Thyroid gland (tissue), 4 donors: Measurements from ENCODE around the gene PGLYRP3. TPM values are rescaled to one million over a fixed set of nuclear protein-coding genes. Genes with fewer than 3 reads are reported as not detected.

Source experiments
- DNase-seq, 2 donors: peaks; one replicate each; pipeline ENCODE4 v3.0.0-alpha.2; 2019
- H3K27ac ChIP-seq, 3 donors: fragments of 200-600 bp; sonication (generic); 1 replicate in 2 of 3; 2 replicates in 1 of 3; pipeline ENCODE4 v1.5.1; 2016 to 2019; ENCODE audit warnings: mild to moderate bottlenecking in 1 of 3, moderate library complexity in 1 of 3
- H3K27me3 ChIP-seq: fragments of 200-600 bp; sonication (generic); one replicate; pipeline ENCODE4 v1.5.1; 2019
- H3K36me3 ChIP-seq, 2 donors: fragments of 200-600 bp; sonication (generic); one replicate each; pipeline ENCODE4 v1.5.1; 2016 to 2019
- H3K4me1 ChIP-seq, 2 donors: fragments of 200-600 bp; sonication (generic); one replicate each; pipeline ENCODE4 v1.5.1; 2017 to 2019
- H3K4me3 ChIP-seq, 3 donors: fragments of 200-600 bp; sonication (generic); replicated peaks in 1 of 3; 1 replicate in 2 of 3; 2 replicates in 1 of 3; pipeline ENCODE4 v1.5.1; 2016; ENCODE audit warnings: mild to moderate bottlenecking in 1 of 3
- H3K9me3 ChIP-seq: fragments of 200-600 bp; sonication (generic); one replicate; pipeline ENCODE4 v1.5.1; 2017
- CTCF ChIP-seq, 6 experiments: fragments of 200-600 bp in 3 of 6; fragments of 450-650 bp in 3 of 6; sonication (generic) in 3 of 6; IDR thresholded peaks; one replicate each; pipeline ENCODE4 v1.5.1; 2016 to 2019; ENCODE audit warnings: antibody characterized with exemption in 6 of 6, mild to moderate bottlenecking in 2 of 6, inconsistent platforms in 1 of 6, moderate library complexity in 1 of 6
- POLR2A ChIP-seq, 2 donors: fragments of 450-650 bp; IDR thresholded peaks; one replicate each; pipeline ENCODE4 v1.6.1; 2017; ENCODE audit warnings: antibody characterized with exemption in 2 of 2, mild to moderate bottlenecking in 2 of 2, moderate library complexity in 1 of 2
- WGBS, 2 donors: methylation state at CpG; one replicate each; pipeline ENCODE4 v1.1.5; 2017; 5-methylcytosine and 5-hydroxymethylcytosine counted together
- intact Hi-C: fragments of 100-400 bp; cut with DNase I; formaldehyde crosslinking; loops from one replicate; pipeline ENCODE4 v1.15.1; 2023
- total RNA-seq, 4 donors: library from RNA; depleted of rRNA; stranded (reverse); fragments of >200 nt; gene quantifications; one replicate each; pipeline ENCODE4 v1.2.3, GENCODE V29; 2016

The PGLYRP3 gene
- total RNA-seq, 4 donors from 2014 or later: not detected

- Histone ChIP-seq H3K4me3 (no peak overlapping the region), H3K9me3 (no peaks in the 10 kb centered on the region), H3K27me3 (no peaks in the 10 kb centered on the region), H3K4me1 (no peaks in the 10 kb centered on the region), H3K36me3 (no peaks in the 10 kb centered on the region), H3K27ac (no peak overlapping the region)
- intact Hi-C loops: no loop called here
- no peak for TF ChIP-seq POLR2A (IDR thresholded peaks at IDR 0.05)
- peak in 1 of 6 experiments; percentile 18 for TF ChIP-seq CTCF (IDR thresholded peaks at IDR 0.05)
- no peak for DNase-seq
- 74 to 81% methylated on average over 9 to 10 of the region's 11 CpGs for WGBS, 2 donors
These were observed 24.0 kb downstream of the PGLYRP3 start for GRCh38 chr1:153288634-153289275.

- Histone ChIP-seq H3K9me3 (no peaks in the 10 kb centered on the region), H3K36me3 (no peaks in the 10 kb centered on the region), H3K4me3 (no peak overlapping the region), H3K27me3 (no peaks in the 10 kb centered on the region), H3K4me1 (no peaks in the 10 kb centered on the region), H3K27ac (no peak overlapping the region)
- intact Hi-C loops: no loop called here
- DNase-seq: peak in 1 of 2 donors; percentile 35
- WGBS, 2 donors: 3 to 31% methylated on average over 2 of the region's 2 CpGs
- TF ChIP-seq CTCF (IDR thresholded peaks at IDR 0.05) (peak in 4 of 6 experiments; percentile 36 to 55 (median 50)), POLR2A (IDR thresholded peaks at IDR 0.05) (no peak)
These were observed 34.9 kb downstream of the PGLYRP3 start for GRCh38 chr1:153277852-153278251.

- DNase-seq: no peak
- no peak overlapping the region for H3K27ac ChIP-seq
- intact Hi-C loops: no loop called here
- H3K36me3 ChIP-seq: no peaks in the 10 kb centered on the region
- H3K4me1 ChIP-seq: no peaks in the 10 kb centered on the region
- TF ChIP-seq POLR2A (IDR thresholded peaks at IDR 0.05): no peak
- WGBS, 2 donors: 100% methylated on average over 1 of the region's 1 CpG; no CpG with 5 or more reads in 1 of the 2 donors
- H3K9me3 ChIP-seq: no peaks in the 10 kb centered on the region
- no peak overlapping the region for H3K4me3 ChIP-seq
- H3K27me3 ChIP-seq: no peaks in the 10 kb centered on the region
These were observed 40.6 kb downstream of the PGLYRP3 start for GRCh38 chr1:153272186-153272585.

GRCh38 chr1:153271711-153272110 is 41.0 kb downstream of the PGLYRP3 start:
- DNase-seq: no peak
- Histone ChIP-seq H3K4me3 (no peak overlapping the region), H3K36me3 (no peaks in the 10 kb centered on the region), H3K9me3 (no peaks in the 10 kb centered on the region), H3K27me3 (no peaks in the 10 kb centered on the region), H3K4me1 (no peaks in the 10 kb centered on the region), H3K27ac (no peak overlapping the region)
- TF ChIP-seq POLR2A (IDR thresholded peaks at IDR 0.05): no peak
- TF ChIP-seq CTCF (IDR thresholded peaks at IDR 0.05): no peak
- intact Hi-C loops: no loop called here
- 89 to 93% methylated on average over 1 of the region's 1 CpG for WGBS, 2 donors

GRCh38 chr1:153265457-153265856 is 47.3 kb downstream of the PGLYRP3 start:
- Histone ChIP-seq H3K4me1 (peaks cover 13 to 14% of the 10 kb centered on the region in 2 donors), H3K27ac (no peak overlapping the region), H3K9me3 (no peaks in the 10 kb centered on the region), H3K4me3 (no peak overlapping the region), H3K27me3 (peaks cover 26% of the 10 kb centered on the region), H3K36me3 (no peaks in the 10 kb centered on the region)
- intact Hi-C loops: no loop called here
- 92 to 95% methylated on average over 1 of the region's 1 CpG for WGBS, 2 donors
- TF ChIP-seq POLR2A (IDR thresholded peaks at IDR 0.05): no peak
- no peak for DNase-seq

GRCh38 chr1:153262462-153263157 is 50.1 kb downstream of the PGLYRP3 start:
- peaks cover 26% of the 10 kb centered on the region for H3K27me3 ChIP-seq
- H3K4me1 ChIP-seq: peaks cover 13 to 14% of the 10 kb centered on the region in 2 donors
- intact Hi-C loops: no loop called here
- DNase-seq: no peak
- H3K4me3 ChIP-seq: no peak overlapping the region
- TF ChIP-seq POLR2A (IDR thresholded peaks at IDR 0.05) (no peak), CTCF (IDR thresholded peaks at IDR 0.05) (no peak)
- 50 to 53% methylated on average over 10 of the region's 10 CpGs for WGBS, 2 donors
- no peaks in the 10 kb centered on the region for H3K9me3 ChIP-seq
- H3K36me3 ChIP-seq: no peaks in the 10 kb centered on the region
- H3K27ac ChIP-seq: no peak overlapping the region
